HFF-Myc (cell line): Measurements from ENCODE around the gene SPATA31D4.
"Not testable (repeated sequence)": the region's sequence is repeated elsewhere in the genome, so short reads cannot be mapped to it uniquely, and the experiment has no call there.

Source experiments
- DNase-seq: peaks from one replicate; pipeline ENCODE4 v3.0.0-alpha.2; 2011; ENCODE audit warnings: low read depth; ENCODE audit errors: extremely low read depth
- H3K4me3 ChIP-seq: replicated peaks from 2 replicates; pipeline ENCODE4 v1.5.1; 2011; ENCODE audit warnings: low read depth, mild to moderate bottlenecking, control low read depth, low read length
- TF ChIP-seq, protein P1 (sequence below): IDR thresholded peaks from 2 replicates; pipeline ENCODE4 v1.5.1; 2012; ENCODE audit warnings: mild to moderate bottlenecking, low read depth, low read length, control low read depth; ENCODE audit errors: missing control alignments

The SPATA31D4 gene

DNA sequence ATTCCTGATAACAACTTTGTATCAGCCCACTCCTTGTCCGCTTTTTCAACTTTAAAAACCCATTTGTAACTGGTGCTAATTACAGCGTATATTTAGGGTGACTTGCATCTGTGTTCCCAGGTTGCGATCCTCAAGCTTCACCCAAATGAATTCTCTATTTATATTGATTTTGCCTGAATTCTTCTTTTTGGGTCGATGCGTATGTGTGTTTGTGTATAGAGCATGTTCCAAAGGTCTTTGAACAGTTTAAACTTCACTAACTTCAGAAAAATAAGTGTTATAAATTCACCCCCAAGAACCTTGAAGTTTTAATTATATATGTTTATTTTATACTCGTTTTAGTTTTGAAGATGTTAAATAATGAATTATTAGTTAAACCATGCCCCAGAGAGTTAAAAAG is 16.1 kb upstream of the SPATA31D4 start:
- no peak for DNase-seq
- TF ChIP-seq, protein P1, sequence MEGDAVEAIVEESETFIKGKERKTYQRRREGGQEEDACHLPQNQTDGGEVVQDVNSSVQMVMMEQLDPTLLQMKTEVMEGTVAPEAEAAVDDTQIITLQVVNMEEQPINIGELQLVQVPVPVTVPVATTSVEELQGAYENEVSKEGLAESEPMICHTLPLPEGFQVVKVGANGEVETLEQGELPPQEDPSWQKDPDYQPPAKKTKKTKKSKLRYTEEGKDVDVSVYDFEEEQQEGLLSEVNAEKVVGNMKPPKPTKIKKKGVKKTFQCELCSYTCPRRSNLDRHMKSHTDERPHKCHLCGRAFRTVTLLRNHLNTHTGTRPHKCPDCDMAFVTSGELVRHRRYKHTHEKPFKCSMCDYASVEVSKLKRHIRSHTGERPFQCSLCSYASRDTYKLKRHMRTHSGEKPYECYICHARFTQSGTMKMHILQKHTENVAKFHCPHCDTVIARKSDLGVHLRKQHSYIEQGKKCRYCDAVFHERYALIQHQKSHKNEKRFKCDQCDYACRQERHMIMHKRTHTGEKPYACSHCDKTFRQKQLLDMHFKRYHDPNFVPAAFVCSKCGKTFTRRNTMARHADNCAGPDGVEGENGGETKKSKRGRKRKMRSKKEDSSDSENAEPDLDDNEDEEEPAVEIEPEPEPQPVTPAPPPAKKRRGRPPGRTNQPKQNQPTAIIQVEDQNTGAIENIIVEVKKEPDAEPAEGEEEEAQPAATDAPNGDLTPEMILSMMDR, result no peak
- H3K4me3 ChIP-seq, result no peak overlapping the region

DNA sequence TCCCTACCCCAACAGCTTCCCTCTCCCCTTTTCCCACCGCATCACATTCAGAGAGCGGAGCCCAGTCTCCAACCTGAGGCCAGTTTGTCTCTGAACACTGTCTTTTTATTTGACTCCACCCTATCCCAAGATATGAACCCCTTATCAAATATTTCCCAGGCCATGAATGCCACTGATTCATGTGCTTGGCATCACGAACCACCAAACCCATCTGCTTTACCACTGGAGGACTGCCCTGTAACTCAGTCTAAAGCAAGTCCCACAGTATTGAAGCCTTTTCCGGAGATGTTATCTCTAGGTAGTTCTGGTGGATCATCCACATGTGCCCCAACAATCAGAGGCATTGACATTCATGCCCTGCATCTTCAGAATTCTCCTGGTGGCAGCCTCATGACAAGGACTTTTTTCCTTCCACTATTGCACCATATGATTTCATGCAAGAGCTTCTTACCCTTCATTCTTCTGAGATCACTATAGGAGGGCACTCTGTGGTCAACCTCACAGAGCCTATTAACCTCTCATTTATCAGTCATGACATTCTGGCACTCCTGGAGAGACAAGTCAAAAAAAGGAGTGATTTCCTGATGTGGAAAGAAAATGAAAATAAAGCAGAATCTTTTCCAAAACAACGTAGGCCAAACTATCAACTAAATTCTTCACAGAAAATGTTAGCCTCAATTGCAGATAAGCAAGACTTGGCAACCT is 12.3 kb upstream of the SPATA31D4 start:
- TF ChIP-seq, protein P1, result no peak
- DNase-seq, result no peak
- H3K4me3 ChIP-seq, result no peak overlapping the region

DNA sequence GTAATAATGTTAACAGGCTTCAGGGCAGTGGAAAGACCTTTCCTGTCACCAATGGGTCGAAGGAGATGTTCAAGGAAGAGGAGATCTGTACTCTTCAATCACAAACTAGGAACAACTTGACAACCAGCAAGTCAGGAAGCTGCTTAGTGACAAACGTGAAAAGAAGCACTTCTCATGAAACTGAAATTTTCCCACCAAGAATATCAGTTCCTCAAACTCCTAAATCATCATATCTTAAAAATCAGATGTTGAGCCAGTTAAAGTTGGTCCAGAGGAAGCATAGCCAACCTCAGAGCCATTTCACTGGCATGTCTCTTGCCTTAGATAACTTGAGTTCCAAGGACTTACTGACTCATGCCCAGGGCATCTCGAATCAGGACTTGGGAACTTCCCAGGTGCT is 9.7 kb upstream of the SPATA31D4 start:
- H3K4me3 ChIP-seq, DNase-seq: not testable (repeated sequence)

DNA sequence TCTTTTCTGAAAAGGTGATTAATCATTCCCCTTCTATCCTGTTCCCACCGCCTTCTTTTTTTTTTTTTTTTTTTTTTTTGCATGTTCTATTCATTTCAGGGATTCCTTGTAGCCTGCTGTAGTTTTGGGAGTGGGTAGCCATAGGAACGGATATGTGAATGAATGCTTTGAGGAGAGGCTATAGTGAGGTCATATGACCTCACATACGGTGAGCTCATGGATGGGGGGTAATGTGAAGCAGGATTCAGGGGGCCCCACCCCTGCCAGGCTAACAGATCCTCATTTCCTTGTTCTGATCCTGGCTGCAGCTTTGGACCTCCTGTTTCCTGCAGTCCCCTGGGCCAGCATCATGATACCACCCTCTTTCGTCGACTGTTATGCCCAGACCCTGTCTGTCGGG is 1.9 kb downstream of the SPATA31D4 start:
- not testable (repeated sequence) for DNase-seq, H3K4me3 ChIP-seq

DNA sequence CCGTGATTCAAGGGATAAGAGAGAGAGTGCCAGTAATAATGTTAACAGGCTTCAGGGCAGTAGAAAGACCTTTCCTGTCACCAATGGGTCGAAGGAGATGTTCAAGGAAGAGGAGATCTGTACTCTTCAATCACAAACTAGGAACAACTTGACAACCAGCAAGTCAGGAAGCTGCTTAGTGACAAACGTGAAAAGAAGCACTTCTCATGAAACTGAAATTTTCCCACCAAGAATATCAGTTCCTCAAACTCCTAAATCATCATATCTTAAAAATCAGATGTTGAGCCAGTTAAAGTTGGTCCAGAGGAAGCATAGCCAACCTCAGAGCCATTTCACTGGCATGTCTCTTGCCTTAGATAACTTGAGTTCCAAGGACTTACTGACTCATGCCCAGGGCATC is 5.3 kb downstream of the SPATA31D4 start:
- DNase-seq, H3K4me3 ChIP-seq: not testable (repeated sequence)

DNA sequence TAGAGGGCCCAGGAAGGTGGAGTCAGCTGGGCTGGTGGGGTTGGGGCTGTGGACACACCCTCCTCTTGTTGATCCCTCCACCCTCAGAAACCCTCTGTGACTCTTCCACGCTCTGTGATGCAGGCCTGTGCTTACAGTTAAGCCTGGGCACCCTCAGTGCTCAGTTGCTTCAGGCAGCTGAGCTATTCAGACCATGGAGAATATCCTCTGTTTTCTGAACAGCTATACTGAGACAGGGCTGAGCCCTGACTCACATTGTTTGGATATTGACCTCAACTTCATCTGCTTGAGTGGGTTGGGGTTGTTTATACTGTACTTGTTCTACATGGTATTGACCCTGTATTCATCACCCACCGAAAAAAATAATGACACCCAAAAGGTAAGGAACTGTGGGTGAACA is 15.2 kb downstream of the SPATA31D4 start, which contains the start of gene SPATA31D3:
TSS of gene SPATA31D3 (plus strand) at position 108 of the 400 bp plus-strand sequence. CDS start at position 194, 86 bp downstream.
- H3K4me3 ChIP-seq, DNase-seq: not testable (repeated sequence)

DNA sequence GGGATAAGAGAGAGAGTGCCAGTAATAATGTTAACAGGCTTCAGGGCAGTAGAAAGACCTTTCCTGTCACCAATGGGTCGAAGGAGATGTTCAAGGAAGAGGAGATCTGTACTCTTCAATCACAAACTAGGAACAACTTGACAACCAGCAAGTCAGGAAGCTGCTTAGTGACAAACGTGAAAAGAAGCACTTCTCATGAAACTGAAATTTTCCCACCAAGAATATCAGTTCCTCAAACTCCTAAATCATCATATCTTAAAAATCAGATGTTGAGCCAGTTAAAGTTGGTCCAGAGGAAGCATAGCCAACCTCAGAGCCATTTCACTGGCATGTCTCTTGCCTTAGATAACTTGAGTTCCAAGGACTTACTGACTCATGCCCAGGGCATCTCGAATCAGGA is 20.4 kb downstream of the SPATA31D4 start:
- not testable (repeated sequence) for DNase-seq, H3K4me3 ChIP-seq

DNA sequence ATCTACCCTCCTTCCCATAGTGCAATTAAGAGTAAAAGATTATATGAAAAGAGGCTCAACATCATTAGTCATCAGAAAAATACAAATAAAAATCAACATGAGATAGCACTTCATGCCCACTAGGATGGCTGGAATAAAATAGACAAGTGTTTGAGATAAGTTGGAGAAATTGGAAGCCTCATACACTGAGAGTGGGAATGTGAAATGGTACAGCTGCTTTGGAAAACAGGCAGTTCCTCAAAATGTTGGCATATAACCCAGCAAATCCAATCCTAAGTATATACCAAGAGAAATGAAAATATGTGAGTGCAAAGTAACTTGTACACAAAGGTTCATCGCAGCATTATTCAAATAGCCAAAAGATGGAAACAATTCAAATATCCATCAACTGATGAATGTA is 24.9 kb downstream of the SPATA31D4 start:
- TF ChIP-seq, protein P1, result no peak
- H3K4me3 ChIP-seq, result no peak overlapping the region
- no peak for DNase-seq

DNA sequence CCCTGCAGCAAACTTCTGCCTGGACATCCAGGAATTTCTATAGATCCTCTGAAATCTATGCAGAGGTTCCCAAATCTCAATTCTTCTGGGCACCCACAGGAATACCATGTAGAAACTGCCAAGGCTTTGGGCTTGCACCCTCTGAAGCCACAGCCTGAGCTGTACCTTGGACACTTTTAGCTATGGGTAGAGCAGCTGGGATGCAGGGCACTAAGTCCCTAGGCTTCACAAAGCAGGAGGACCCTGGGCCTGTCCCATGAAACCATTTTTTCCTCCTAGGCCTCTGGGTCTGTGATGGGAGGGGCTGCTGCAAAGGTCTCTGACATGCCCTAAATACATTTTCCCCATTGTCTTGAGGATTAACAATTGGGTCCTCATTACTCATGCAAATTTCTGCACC is 27.4 kb downstream of the SPATA31D4 start:
- TF ChIP-seq, protein P1, result no peak
- no peak for DNase-seq
- no peak overlapping the region for H3K4me3 ChIP-seq
